ENCODE measurements around the gene MADCAM1. TPM values are rescaled to one million over a fixed set of nuclear protein-coding genes. Genes with fewer than 3 reads are reported as not detected.
A peak's percentile ranks its signal among the peaks of the same experiment; 100 is the strongest.

The MADCAM1 gene
- total RNA-seq, 1 experiment from 2014 or later: 0.47 TPM

DNA sequence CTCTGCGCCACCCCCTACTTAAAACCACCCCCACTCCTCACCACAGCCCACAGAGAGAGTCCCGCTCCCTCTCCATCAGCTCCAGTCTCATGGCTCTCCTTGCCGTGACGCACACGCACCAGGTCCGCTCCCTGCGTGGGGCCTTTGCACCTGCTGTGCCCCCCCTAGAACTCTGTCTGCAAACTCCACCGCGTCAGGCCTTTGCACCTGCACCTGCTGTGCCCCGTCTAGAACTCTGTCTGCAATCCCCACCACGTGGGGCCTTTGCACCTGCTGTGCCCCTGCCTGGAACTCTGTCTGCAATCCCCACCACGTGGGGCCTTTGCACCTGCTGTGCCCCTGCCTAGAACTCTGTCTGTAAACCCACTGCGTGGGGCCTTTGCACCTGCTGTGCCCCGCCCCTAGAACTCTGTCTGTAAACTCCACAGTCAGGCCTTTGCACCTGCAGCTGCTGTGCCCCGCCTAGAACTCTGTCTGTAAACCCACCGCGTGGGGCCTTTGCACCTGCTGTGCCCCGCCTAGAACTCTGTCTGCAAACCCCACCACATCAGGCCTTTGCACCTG lies 39.7 kb upstream of the MADCAM1 start:
- H3K27ac Mint-ChIP-seq (ENCODE audit: low read depth, unreplicated experiment): no peak overlapping the region
- H3K4me1 Mint-ChIP-seq (ENCODE audit: insufficient read depth, unreplicated experiment): no peaks in the 10 kb centered on the region
- no peaks in the 10 kb centered on the region for H3K27me3 Mint-ChIP-seq (ENCODE audit: insufficient read depth, unreplicated experiment)
- no peak for DNase-seq (ENCODE audit: unreplicated experiment)
- CTCF ChIA-PET: no interaction called here
- TF ChIP-seq, protein P1, sequence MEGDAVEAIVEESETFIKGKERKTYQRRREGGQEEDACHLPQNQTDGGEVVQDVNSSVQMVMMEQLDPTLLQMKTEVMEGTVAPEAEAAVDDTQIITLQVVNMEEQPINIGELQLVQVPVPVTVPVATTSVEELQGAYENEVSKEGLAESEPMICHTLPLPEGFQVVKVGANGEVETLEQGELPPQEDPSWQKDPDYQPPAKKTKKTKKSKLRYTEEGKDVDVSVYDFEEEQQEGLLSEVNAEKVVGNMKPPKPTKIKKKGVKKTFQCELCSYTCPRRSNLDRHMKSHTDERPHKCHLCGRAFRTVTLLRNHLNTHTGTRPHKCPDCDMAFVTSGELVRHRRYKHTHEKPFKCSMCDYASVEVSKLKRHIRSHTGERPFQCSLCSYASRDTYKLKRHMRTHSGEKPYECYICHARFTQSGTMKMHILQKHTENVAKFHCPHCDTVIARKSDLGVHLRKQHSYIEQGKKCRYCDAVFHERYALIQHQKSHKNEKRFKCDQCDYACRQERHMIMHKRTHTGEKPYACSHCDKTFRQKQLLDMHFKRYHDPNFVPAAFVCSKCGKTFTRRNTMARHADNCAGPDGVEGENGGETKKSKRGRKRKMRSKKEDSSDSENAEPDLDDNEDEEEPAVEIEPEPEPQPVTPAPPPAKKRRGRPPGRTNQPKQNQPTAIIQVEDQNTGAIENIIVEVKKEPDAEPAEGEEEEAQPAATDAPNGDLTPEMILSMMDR (IDR thresholded peaks at IDR 0.05; ENCODE audit: unreplicated experiment): no peak
- POLR2A ChIA-PET: no interaction called here
- intact Hi-C loops (cut with micrococcal nuclease): no loop called here
- H3K4me3 Mint-ChIP-seq (ENCODE audit: unreplicated experiment): no peak overlapping the region
- H3K9me3 Mint-ChIP-seq (ENCODE audit: unreplicated experiment): no peaks in the 10 kb centered on the region
- no TSS peak for BruUV-seq (replicated peaks)
- peaks cover 6% of the 10 kb centered on the region for H3K36me3 Mint-ChIP-seq (ENCODE audit: insufficient read depth, unreplicated experiment)

DNA sequence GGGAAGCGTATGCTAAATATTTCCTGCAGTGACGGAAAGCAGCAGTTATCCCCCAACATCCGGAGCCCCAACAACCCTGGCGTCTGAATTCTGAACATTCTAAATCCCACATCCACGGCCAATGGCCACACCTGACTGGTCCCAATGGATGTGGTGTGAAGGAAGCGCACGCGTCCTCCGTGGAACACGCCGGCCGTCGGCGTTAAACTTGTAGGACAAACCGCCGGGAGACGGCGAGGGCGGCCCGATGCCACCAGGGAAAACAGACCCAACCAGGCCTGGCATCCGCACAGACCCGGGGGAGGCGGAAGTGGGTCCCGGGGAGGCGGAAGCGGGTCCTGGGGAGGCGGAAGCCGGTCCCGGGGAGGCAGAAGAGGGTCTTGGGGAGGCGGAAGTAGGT lies 38.6 kb upstream of the MADCAM1 start:
- intact Hi-C loops (cut with micrococcal nuclease): no loop called here
- Mint-ChIP-seq H3K36me3 (ENCODE audit: insufficient read depth, unreplicated experiment) (peaks cover 6% of the 10 kb centered on the region), H3K27ac (ENCODE audit: low read depth, unreplicated experiment) (no peak overlapping the region), H3K9me3 (ENCODE audit: unreplicated experiment) (no peaks in the 10 kb centered on the region), H3K4me3 (ENCODE audit: unreplicated experiment) (no peak overlapping the region), H3K4me1 (ENCODE audit: insufficient read depth, unreplicated experiment) (no peaks in the 10 kb centered on the region), H3K27me3 (ENCODE audit: insufficient read depth, unreplicated experiment) (no peaks in the 10 kb centered on the region)
- no TSS peak for BruUV-seq (replicated peaks)
- POLR2A ChIA-PET: no interaction called here
- CTCF ChIA-PET: no interaction called here
- DNase-seq (ENCODE audit: unreplicated experiment): no peak
- TF ChIP-seq, protein P1 (IDR thresholded peaks at IDR 0.05; ENCODE audit: unreplicated experiment): no peak

DNA sequence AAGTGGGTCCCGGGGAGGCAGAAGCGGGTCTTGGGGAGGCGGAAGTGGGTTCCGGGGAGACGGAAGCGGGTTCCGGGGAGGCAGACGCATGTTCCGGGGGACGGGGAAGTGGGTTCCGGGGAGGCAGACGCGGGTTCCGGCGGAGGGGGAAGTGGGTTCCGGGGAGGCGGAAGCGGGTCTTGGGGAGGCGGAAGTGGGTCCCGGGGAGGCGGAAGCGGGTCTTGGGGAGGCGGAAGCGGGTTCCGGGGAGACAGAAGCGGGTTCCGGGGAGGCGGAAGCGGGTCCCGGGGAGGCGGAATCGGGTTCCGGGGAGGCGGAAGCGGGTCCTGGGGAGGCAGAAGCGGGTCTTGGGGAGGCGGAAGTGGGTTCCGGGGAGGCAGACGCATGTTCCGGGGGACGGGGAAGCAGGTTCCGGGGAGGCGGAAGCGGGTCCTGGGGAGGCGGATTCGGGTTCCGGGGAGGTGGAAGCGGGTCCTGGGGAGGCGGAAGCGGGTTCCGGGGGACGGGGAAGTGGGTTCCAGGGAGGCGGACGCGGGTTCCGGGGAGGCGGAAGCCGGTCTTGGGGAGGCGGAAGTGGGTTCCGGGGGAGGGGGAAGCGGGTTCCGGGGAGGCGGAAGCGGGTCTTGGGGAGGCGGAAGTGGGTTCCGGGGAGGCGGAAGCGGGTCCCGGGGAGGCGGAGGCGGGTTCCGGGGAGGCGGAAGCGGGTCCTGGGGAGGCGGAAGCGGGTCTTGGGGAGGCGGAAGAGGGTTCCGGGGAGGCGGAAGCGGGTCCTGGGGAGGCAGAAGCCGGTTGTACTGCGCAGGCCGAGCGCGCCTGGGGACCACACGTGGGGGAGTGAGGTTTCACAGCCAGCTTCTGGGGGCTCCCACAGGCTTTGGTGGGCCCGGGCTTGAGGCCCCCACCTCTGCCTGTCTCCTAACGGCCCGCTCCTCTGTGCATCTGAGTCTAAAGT lies 37.9 kb upstream of the MADCAM1 start:
- no peak for DNase-seq (ENCODE audit: unreplicated experiment)
- BruUV-seq (replicated peaks): no TSS peak
- ChIA-PET POLR2A (no interaction called here), CTCF (interaction anchor here (0.7 kb wide), 1 partner anchor 400 kb away, joined by 4 read pairs; no protein-coding TSS in a partner anchor)
- Mint-ChIP-seq H3K4me3 (ENCODE audit: unreplicated experiment) (no peak overlapping the region), H3K4me1 (ENCODE audit: insufficient read depth, unreplicated experiment) (no peaks in the 10 kb centered on the region), H3K27me3 (ENCODE audit: insufficient read depth, unreplicated experiment) (no peaks in the 10 kb centered on the region), H3K36me3 (ENCODE audit: insufficient read depth, unreplicated experiment) (peaks cover 6% of the 10 kb centered on the region), H3K27ac (ENCODE audit: low read depth, unreplicated experiment) (no peak overlapping the region), H3K9me3 (ENCODE audit: unreplicated experiment) (no peaks in the 10 kb centered on the region)
- TF ChIP-seq, protein P1 (IDR thresholded peaks at IDR 0.05; ENCODE audit: unreplicated experiment): no peak
- intact Hi-C loops (cut with micrococcal nuclease): no loop called here

DNA sequence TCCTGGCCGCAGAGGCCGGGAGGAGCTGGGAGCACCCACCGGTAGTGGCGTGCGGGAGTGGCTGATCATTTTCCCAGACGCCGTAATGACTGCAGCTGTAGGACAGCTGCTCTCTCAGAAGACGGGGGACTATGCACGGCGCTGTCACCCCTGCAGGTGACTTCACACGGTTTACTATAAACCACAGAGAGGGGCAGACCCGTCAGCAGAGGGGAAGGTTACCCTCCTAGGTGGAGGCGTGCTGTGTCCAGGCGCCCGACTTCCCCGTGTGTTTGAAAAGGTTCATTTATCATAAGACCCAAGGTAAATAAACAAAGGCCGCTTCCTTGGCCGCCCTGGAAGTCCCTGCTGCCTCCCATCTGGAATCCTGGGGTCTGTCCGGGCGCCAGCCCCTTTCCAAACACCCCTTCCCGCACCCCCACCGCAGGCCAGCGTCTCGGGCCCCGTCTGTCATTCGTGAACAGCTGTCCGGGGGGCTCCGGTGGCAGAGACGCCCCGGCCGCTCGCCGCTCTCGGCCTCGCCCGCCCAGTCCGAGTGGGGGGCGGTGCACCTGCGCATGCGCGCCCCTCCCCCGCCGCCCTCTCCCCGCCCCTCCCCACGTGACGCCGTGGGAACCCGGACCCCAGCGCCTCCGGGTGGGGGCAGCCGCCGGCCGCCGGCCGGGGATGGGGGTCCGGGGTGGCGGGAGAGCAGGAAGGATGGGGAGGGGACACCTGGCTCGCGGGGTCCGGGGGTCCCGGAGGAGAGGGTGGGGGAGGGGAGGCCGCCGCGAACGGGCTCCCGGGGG lies 36.4 kb upstream of the MADCAM1 start:
- ChIA-PET CTCF (no interaction called here), POLR2A (no interaction called here)
- no peaks in the 10 kb centered on the region for H3K27me3 Mint-ChIP-seq (ENCODE audit: insufficient read depth, unreplicated experiment)
- TF ChIP-seq, protein P1 (IDR thresholded peaks at IDR 0.05; ENCODE audit: unreplicated experiment): no peak
- peak overlapping the region; percentile 49 for H3K27ac Mint-ChIP-seq (ENCODE audit: low read depth, unreplicated experiment)
- peaks cover 6% of the 10 kb centered on the region for H3K36me3 Mint-ChIP-seq (ENCODE audit: insufficient read depth, unreplicated experiment)
- H3K9me3 Mint-ChIP-seq (ENCODE audit: unreplicated experiment): peaks cover 7% of the 10 kb centered on the region
- H3K4me1 Mint-ChIP-seq (ENCODE audit: insufficient read depth, unreplicated experiment): no peaks in the 10 kb centered on the region
- intact Hi-C loops (cut with micrococcal nuclease): no loop called here
- peak; percentile 4 for DNase-seq (ENCODE audit: unreplicated experiment)
- BruUV-seq (replicated peaks): no TSS peak
- H3K4me3 Mint-ChIP-seq (ENCODE audit: unreplicated experiment): peak overlapping the region; percentile 61
